Measurements from ENCODE around the gene SPTLC3.

SPTLC3 gene

DNA sequence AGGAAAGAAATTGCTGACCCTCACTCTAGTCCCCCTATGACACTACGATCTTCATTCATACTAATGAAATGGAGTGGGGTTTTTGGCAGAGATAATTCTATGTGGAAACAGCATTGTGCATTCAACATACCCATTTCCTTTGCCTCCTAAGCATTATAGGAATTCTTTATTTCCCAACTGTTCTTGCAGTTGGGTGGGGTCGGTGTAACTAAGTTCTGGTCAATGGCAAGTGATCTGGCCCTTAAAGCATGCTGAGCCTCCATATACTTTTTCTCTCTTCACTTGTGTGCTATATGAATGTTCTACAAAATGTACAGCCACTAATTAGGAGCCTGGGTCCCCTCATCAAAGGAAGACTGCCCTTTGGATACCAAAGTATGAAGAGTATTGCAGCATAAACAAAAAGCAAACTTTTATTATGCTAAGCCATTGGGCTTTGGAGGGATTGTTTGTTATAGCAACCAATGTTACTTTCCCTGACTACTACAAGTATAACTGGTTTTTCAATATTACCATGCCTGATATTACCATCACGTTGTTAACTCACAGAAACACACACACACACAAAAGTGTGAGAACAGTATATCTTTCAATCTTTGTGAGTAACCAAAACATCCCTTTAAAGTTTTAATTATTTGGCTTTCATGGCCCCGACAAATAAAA lies 203.3 kb downstream of the SPTLC3 start:
- TF ChIP-seq, protein P1, sequence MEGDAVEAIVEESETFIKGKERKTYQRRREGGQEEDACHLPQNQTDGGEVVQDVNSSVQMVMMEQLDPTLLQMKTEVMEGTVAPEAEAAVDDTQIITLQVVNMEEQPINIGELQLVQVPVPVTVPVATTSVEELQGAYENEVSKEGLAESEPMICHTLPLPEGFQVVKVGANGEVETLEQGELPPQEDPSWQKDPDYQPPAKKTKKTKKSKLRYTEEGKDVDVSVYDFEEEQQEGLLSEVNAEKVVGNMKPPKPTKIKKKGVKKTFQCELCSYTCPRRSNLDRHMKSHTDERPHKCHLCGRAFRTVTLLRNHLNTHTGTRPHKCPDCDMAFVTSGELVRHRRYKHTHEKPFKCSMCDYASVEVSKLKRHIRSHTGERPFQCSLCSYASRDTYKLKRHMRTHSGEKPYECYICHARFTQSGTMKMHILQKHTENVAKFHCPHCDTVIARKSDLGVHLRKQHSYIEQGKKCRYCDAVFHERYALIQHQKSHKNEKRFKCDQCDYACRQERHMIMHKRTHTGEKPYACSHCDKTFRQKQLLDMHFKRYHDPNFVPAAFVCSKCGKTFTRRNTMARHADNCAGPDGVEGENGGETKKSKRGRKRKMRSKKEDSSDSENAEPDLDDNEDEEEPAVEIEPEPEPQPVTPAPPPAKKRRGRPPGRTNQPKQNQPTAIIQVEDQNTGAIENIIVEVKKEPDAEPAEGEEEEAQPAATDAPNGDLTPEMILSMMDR (conservative IDR thresholded peaks at IDR 0.05; ENCODE audit: low read depth, low read length), result no peak
- H3K4me3 ChIP-seq (ENCODE audit: low read length), result no peak overlapping the region
- no peak for DNase-seq (ENCODE audit: low read depth)

DNA sequence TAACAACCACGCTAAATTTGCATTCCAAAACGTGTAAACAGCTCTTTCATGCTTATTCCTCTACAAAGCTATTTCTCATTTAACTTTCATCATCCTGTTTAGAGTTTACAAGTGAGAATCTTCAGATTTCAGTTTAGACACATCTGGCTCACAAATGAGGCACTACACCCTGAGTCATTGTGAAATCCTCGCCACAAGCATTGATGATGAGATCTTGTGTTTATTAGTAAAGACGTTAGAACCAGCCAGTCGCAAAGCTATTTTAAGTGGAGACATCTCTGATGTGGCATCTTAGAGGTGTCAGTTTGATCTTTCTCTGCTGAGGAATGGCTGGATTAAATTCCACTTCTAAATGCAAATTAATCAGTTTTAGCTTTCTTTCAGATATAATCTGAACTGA lies 204.0 kb downstream of the SPTLC3 start:
- DNase-seq (ENCODE audit: low read depth), result no peak
- TF ChIP-seq, protein P1 (conservative IDR thresholded peaks at IDR 0.05; ENCODE audit: low read depth, low read length), result no peak
- no peak overlapping the region for H3K4me3 ChIP-seq (ENCODE audit: low read length)

DNA sequence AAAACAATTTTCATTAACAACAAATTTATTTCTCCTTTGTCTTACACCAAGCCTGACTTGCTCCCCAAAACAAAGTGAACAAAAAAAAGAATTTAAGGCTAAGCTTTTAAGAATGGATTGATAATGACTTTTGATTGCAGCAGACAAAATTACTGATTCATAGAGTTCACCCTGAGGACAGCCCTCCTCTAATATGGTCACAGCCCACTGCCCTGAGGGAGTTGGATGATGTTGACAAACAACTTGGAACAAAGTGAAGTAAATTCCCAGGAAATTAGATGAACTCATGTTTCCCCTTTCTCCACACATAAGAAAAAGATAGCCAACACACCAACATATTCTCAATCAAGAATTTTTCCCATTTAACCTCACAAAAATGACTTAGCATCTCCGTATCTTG lies 204.6 kb downstream of the SPTLC3 start:
- no peak overlapping the region for H3K4me3 ChIP-seq (ENCODE audit: low read length)
- no peak for DNase-seq (ENCODE audit: low read depth)
- TF ChIP-seq, protein P1 (conservative IDR thresholded peaks at IDR 0.05; ENCODE audit: low read depth, low read length), result no peak

DNA sequence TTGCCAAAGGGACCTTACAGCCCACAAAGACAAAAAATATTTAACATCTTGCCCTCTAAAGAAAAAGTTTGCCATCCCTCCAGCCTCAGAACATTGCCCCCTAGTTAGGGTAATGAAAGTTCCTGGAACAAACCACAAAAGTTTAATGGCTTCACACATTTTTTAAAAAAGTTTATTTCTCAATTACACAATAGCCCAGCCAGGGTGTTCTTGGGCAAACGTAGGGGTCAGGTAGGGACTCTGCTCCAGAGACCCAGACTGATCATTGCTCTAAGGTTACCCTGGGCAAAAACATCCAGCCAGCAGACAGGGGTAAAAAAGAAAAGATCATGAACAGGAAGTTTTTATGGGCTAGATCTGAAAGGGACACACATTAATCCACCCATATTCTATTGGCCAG lies 207.8 kb downstream of the SPTLC3 start:
- no peak overlapping the region for H3K4me3 ChIP-seq (ENCODE audit: low read length)
- DNase-seq (ENCODE audit: low read depth), result no peak
- TF ChIP-seq, protein P1 (conservative IDR thresholded peaks at IDR 0.05; ENCODE audit: low read depth, low read length), result no peak

Data from retinal pigment epithelial cell (primary cell).